Muscle of leg (tissue), 11 donors: ENCODE data around the gene PXT1. TPM values are rescaled to one million over a fixed set of nuclear protein-coding genes. Genes with fewer than 3 reads are reported as not detected.
"Not testable (repeated sequence)": the region's sequence is repeated elsewhere in the genome, so short reads cannot be mapped to it uniquely, and the experiment has no call there.

Experiments
- DNase-seq: peaks from one replicate; pipeline ENCODE4 v3.0.0; 2013
- H3K27ac ChIP-seq: one replicate; pipeline ENCODE4 v1.5.1; 2013; ENCODE audit warnings: mild to moderate bottlenecking, low read length, control low read depth
- H3K27me3 ChIP-seq: one replicate; pipeline ENCODE4 v1.6.1; 2013; ENCODE audit warnings: low read length; ENCODE audit not compliant: control insufficient read depth, insufficient read depth
- H3K36me3 ChIP-seq: one replicate; pipeline ENCODE4 v1.6.1; 2013; ENCODE audit warnings: low read length; ENCODE audit not compliant: control insufficient read depth, insufficient read depth
- H3K4me1 ChIP-seq: one replicate; pipeline ENCODE4 v1.6.1; 2013; ENCODE audit warnings: low read length; ENCODE audit not compliant: control insufficient read depth, insufficient read depth
- H3K4me3 ChIP-seq: one replicate; pipeline ENCODE4 v1.5.1; 2013; ENCODE audit warnings: low read length, control low read depth
- H3K9me3 ChIP-seq: replicated peaks from 2 replicates; pipeline ENCODE4 v1.6.1; 2013; ENCODE audit warnings: low read depth, low read length; ENCODE audit not compliant: control insufficient read depth
- WGBS: methylation state at CpG from one replicate; pipeline ENCODE4 v1.1.5; 2013; ENCODE audit warnings: missing lambda C conversion rate; ENCODE audit not compliant: insufficient coverage; 5-methylcytosine and 5-hydroxymethylcytosine counted together
- polyA plus RNA-seq, 8 donors: library from polyadenylated mRNA; unstranded; fragments of 120-200 nt; gene quantifications; one replicate each; pipeline versions ENCODE4 v1.2.1 to v1.2.3, GENCODE V29; 2013; ENCODE audit warnings: inconsistent platforms in 1 of 8, low replicate concordance in 1 of 8; ENCODE audit not compliant: insufficient read length in 8 of 8, insufficient read depth in 1 of 8
- total RNA-seq: library from RNA; stranded (reverse); fragments of 120-200 nt; gene quantifications from one replicate; pipeline ENCODE4 v1.2.4, GENCODE V29; 2013

Gene PXT1
- total and polyA plus RNA-seq, 9 donors: 0.04 to 0.15 (median 0.09) TPM; not detected in 4

GRCh38 chr6:36363371-36363752, 79.3 kb downstream of the PXT1 start:
- WGBS: 27% methylated on average over 10 of the region's 13 CpGs
- not testable (repeated sequence) for DNase-seq, H3K36me3 ChIP-seq, H3K4me3 ChIP-seq, H3K27ac ChIP-seq, H3K27me3 ChIP-seq, H3K9me3 ChIP-seq
- H3K4me1 ChIP-seq: peaks cover 15% of the 10 kb centered on the region

- 50% methylated on average over 21 of the region's 25 CpGs for WGBS
- no peak overlapping the region for H3K4me3 ChIP-seq
- no peaks in the 10 kb centered on the region for H3K36me3 ChIP-seq
- H3K27ac ChIP-seq: no peak overlapping the region
- H3K27me3 ChIP-seq: peaks cover 2% of the 10 kb centered on the region
- H3K4me1 ChIP-seq: peaks cover 20% of the 10 kb centered on the region
- no peak for DNase-seq
- no peaks in the 10 kb centered on the region for H3K9me3 ChIP-seq
These were observed 79.9 kb downstream of the PXT1 start for GRCh38 chr6:36362551-36363370.

DNA sequence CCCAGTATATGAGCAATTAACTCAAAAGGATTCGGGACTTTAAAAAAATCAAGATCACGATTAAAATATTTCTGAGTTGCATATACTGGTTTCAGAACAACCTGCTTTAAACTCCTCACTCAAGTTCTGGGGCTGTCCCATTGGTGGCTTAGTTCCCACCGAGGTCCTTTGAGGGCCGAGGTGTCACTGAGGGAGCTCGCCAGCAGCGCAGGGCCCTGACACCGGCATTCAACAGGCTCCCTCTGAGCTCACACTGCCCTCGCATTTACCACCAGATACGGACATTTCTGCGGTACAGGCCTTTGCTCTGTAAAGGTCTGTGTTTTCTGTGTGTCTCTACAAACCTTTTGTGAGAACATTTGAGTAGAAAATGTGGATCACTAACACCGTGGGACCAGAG, 81.6 kb downstream of the PXT1 start:
- no peaks in the 10 kb centered on the region for H3K36me3 ChIP-seq
- H3K9me3 ChIP-seq: no peaks in the 10 kb centered on the region
- DNase-seq: no peak
- no peak overlapping the region for H3K4me3 ChIP-seq
- H3K4me1 ChIP-seq: peaks cover 20% of the 10 kb centered on the region
- no peak overlapping the region for H3K27ac ChIP-seq
- H3K27me3 ChIP-seq: peaks cover 10% of the 10 kb centered on the region
- WGBS: 63% methylated on average over 6 of the region's 11 CpGs

- WGBS: 8% methylated on average over 3 of the region's 10 CpGs
- Histone ChIP-seq H3K4me1 (peaks cover 20% of the 10 kb centered on the region), H3K9me3 (no peaks in the 10 kb centered on the region), H3K4me3 (no peak overlapping the region), H3K27me3 (peaks cover 10% of the 10 kb centered on the region), H3K27ac (no peak overlapping the region), H3K36me3 (no peaks in the 10 kb centered on the region)
- peak; percentile 91 for DNase-seq
These were observed 82.2 kb downstream of the PXT1 start for GRCh38 chr6:36360241-36361054.

GRCh38 chr6:36358226-36358915, 84.3 kb downstream of the PXT1 start:
- H3K27ac ChIP-seq: peak overlapping the region; percentile 47
- H3K36me3 ChIP-seq: no peaks in the 10 kb centered on the region
- peaks cover 10% of the 10 kb centered on the region for H3K27me3 ChIP-seq
- DNase-seq: peak; percentile 45
- H3K9me3 ChIP-seq: no peaks in the 10 kb centered on the region
- WGBS: no CpG with 5 or more reads among the region's 4 CpGs
- no peak overlapping the region for H3K4me3 ChIP-seq
- peaks cover 20% of the 10 kb centered on the region for H3K4me1 ChIP-seq

GRCh38 chr6:36357872-36358225, 84.8 kb downstream of the PXT1 start:
- peaks cover 20% of the 10 kb centered on the region for H3K4me1 ChIP-seq
- 64% methylated on average over 1 of the region's 3 CpGs for WGBS
- DNase-seq: no peak
- no peaks in the 10 kb centered on the region for H3K9me3 ChIP-seq
- no peak overlapping the region for H3K27ac ChIP-seq
- peaks cover 10% of the 10 kb centered on the region for H3K27me3 ChIP-seq
- H3K36me3 ChIP-seq: no peaks in the 10 kb centered on the region
- no peak overlapping the region for H3K4me3 ChIP-seq

GRCh38 chr6:36355819-36356218, 86.8 kb downstream of the PXT1 start:
- no peak overlapping the region for H3K27ac ChIP-seq
- 40% methylated on average over 1 of the region's 4 CpGs for WGBS
- no peak for DNase-seq
- H3K4me3 ChIP-seq: no peak overlapping the region
- peaks cover 5% of the 10 kb centered on the region for H3K9me3 ChIP-seq
- H3K27me3 ChIP-seq: peaks cover 8% of the 10 kb centered on the region
- H3K4me1 ChIP-seq: peaks cover 20% of the 10 kb centered on the region
- no peaks in the 10 kb centered on the region for H3K36me3 ChIP-seq

GRCh38 chr6:36353411-36353915, 89.2 kb downstream of the PXT1 start:
- Histone ChIP-seq H3K27me3 (peaks cover 8% of the 10 kb centered on the region), H3K4me1 (peaks cover 9% of the 10 kb centered on the region), H3K36me3 (no peaks in the 10 kb centered on the region), H3K9me3 (peaks cover 5% of the 10 kb centered on the region), H3K4me3 (no peak overlapping the region), H3K27ac (no peak overlapping the region)
- WGBS: 57% methylated on average over 1 of the region's 4 CpGs
- DNase-seq: no peak

- H3K27ac ChIP-seq: no peak overlapping the region
- H3K9me3 ChIP-seq: peaks cover 5% of the 10 kb centered on the region
- no peak overlapping the region for H3K4me3 ChIP-seq
- H3K4me1 ChIP-seq: peaks cover 2% of the 10 kb centered on the region
- peaks cover 8% of the 10 kb centered on the region for H3K27me3 ChIP-seq
- 70% methylated on average over 2 of the region's 8 CpGs for WGBS
- DNase-seq: no peak
- no peaks in the 10 kb centered on the region for H3K36me3 ChIP-seq
These were observed 90.0 kb downstream of the PXT1 start for GRCh38 chr6:36352477-36353157.
